GM21717 (cell line): ENCODE measurements around the gene ZNF670.
"Not testable (repeated sequence)": the region's sequence is repeated elsewhere in the genome, so short reads cannot be mapped to it uniquely, and the experiment has no call there.

ENCODE experiments used
- ATAC-seq: cut with Tn5 transposase; IDR thresholded peaks from one replicate; pipeline ENCODE4 v1.9.1; 2021; ENCODE audit warnings: mild to moderate bottlenecking, moderate library complexity; ENCODE audit not compliant: unreplicated experiment

Gene ZNF670

DNA sequence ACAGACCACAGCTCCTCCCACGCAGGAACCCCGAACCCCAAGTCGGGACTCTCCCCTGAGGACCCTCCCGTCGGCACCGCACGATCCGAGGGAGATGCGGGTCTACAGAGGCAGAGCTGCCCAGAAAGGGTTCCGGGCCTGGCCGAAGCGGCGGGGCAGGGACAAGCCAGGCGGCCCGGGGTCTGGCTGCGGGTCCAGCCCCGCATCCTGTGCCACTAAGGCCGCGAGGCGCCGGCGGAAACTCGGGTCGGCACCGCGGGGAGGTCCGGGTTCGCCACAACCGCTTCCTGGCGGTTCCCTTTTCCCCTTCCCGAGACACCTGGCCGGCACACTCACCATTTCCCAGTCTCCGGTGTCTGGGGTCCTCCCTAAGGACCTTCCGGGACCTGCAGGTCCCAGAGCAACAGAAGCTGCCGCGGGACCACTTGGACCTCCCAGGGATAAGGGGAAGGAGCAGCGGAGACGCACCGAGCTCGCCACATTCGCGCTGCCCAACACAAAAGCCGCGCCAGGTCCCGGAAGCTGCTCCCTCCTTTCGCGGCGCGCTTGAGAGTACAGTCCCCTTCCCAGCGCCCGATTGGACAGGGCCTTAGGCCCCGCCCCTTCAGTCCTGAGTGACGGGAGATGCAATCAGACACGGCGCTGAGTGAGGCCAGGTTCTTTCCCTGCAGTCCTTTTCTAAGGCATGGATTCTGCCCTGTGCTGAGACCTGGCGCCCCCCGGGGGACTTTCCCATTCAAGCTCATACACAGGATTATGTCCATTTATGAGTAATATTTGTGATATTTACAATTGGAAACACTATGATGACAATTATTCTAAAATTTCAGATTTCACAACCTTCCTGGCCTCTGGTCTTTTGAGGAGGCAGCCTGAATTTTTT, at the start of gene ZNF670:
TSS of gene ZNF670 (minus strand) at position 554 of the 883 bp plus-strand sequence. CDS start at position 339, 215 bp downstream.
- ATAC-seq: peak; percentile 100

DNA sequence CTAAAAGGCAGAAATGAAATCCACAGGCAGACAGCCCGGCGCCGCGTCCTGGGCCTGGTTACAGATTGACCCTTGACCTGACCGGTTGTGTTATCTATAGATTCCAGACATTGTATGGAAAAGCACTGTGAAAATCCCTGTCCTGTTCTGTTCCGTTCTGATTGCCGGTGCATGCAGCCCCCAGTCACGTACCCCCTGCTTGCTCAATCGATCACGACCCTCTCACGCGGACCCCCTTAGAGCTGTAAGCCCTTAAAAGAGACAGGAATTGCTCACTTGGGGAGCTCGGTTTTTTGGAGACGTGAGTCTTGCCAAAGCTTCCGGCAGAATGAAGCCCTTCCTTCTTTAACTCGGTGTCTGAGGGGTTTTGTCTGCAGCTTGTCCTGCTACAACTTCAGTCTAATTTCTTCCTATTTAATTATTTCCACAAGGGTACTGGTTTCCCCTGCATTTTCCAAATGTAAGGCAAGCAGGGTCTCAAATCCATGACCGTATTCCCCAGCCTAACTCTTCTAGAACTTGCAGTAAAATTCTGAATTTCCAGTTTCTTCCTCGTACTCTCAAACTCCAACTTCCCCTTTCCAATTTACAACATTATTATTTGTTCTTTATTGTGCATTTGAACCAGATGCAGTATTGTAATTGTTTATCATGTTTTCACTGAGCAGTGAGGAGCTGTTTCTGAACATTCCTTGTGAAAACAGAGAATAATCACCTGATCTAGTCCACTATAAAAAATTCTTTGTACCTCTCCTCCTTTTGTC, 49.1 kb upstream of the ZNF670 start:
- ATAC-seq: not testable (repeated sequence)

DNA sequence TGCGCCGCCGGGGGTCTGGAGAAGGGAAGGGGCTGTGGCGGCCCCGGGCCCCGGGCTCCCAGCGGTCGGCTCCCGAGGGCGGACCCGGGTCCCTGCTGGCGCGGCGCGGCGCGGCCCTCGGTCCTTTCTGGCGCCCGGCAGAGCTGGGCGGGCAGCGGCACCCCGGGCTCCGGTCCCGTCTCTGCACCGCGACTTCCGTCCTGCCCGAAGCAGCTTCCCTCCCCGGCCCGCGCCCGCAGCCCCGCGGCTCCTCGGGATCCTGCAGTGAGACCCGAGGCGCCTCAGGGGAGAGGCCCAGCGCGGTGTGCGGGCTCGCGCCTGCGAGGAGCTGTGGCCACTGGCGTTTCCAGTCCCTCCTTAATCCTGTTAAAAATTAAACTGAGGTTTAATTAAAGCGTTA, 48.0 kb upstream of the ZNF670 start:
- ATAC-seq: peak; percentile 73

DNA sequence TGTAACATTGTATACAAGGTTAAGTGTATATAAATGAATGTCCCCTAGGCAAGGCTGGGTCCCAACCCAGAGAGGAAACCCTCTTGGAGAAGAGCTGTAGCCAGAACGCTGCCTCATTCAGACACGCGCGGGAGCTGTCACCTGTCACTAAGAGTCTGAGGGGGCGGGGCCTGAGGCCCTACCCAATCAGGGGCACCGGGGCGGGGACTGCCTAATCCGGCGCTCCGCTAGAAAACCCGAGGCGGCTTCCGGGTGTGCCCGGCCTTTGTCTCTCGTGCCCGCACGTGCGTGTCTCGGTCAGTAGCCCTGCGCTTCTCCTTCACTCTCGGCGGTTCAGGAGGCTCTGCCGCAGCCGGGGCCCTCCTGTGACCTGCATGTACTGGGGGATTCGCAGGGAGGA, 47.6 kb upstream of the ZNF670 start:
- peak; percentile 99 for ATAC-seq

DNA sequence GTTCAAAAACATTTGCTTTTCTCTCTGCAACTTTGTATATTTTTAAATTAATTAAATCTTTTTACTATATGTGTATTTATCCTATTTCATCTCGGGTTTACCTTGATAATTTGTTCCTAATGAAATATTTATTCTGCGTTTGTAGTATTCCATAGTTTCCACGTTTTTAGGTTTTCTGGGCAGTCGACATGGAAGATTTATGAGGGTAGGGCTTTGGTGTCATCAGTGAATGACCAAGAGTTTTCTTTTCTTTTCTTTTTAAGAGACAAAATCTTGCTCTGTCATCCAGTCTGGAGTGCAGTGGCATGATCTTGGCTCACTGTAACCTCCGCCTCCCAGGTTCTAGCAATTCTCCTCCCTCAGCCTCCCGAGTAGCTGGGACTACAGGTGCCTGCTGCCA, 42.8 kb upstream of the ZNF670 start:
- no peak for ATAC-seq

DNA sequence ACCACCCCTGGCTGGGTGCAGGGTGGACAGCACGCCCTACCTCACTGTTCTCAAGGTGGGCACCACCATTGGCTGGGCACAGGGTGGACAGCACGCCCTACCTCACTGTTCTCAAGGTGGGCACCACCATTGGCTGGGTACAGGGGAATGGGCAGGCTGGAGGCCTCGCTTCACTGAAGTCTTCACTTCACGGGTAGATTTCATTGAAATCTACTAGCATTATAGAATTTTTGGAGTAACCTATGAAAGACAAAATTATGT, 41.7 kb upstream of the ZNF670 start:
- not testable (repeated sequence) for ATAC-seq

DNA sequence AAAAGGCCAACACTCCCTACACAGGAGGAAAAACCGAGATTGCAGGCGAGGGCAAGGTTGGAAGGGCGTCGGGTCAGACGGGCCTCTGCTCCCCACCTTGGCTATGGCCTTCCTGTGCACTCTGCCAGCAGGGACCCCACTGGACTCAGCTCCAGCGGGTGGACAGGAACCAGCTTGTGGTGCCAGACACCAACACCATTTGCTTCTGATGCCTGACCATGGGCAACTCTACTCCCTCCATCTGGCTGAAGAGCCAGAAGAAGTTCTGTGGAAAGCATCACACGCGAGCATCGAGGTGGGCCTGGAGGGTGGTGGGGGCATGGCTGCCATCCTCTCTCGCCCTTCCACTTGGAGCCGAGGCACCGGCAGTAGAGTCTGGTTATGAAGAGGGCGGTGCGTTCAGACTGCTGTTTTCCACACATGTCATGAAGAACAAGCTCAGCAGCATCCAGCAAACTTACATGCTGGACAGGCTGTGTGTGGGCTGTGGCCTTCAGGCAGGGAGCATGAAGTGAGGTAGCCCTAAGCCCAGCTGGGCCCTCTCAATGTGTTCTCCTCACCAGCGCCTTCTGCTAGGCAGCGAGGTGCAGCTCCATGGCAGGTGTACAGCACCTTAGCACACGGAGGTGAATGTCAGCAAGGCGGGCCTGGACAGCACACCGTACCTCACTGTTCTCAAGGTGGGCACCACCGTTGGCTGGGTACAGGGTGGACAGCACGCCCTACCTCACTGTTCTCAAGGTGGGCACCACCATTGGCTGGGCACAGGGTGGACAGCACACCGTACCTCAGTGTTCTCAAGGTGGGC, 41.2 kb upstream of the ZNF670 start:
- ATAC-seq: no peak

DNA sequence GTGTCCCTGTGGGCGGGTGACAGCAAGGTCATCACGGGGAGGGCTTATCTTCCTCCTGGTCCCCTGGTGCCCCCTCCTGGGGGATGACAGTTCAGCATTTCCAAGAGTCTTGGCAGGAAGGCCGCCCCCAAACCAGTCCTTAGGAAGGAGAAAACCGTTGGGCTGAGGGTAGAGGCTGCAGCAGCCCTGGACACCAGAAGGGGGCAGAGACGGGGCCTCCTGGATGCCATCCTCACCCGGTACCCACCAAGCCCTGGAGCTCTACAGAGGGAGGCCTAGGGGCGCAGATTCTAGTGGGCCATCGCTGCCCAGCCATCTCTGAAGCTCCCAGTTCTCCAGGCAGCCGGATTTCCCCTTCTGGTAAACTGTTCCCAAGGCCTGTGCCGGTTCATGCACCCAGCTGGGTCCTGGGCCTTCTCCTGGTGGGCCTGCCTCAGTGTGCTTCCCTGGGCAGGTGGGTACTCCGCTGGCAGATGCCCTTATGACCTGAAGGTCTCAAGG, 40.4 kb upstream of the ZNF670 start:
- ATAC-seq: no peak

DNA sequence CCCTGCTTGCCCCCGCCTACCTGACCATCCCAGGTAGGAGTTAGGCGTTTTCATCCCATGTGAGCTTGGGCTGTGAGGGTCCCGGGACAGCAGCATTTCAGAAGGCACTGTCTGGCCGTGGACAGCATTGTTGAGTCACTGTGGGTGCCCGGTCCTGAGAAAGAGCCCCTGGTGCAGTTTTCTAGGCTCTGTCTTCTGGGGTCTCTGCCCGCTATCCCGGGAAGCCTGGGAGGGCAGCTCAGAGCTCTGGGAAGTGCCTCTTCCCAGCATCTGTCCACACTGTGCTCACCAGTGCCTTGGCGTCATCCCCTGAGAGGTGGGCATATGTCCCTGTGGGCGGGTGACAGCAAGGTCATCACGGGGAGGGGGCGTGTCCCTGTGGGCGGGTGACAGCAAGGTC, 36.9 kb upstream of the ZNF670 start:
- no peak for ATAC-seq

DNA sequence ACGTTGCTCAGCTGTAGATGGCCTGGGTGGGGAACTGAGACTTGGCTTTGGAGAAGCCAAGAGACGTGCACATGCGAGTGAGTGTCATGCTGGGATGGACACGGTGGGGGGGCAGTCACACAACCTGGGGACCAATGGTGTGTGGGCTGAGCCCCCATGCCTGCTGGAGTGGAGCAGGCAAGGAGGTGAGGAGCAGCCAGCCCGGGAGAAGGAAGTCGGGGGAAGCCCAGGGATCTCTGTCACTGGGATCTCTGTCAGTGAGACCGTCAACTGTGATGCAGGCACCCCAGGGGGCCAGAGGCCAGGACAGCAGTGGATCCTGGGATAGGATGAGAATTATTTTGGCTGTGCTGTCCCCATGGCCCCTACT, 36.5 kb upstream of the ZNF670 start:
- no peak for ATAC-seq

DNA sequence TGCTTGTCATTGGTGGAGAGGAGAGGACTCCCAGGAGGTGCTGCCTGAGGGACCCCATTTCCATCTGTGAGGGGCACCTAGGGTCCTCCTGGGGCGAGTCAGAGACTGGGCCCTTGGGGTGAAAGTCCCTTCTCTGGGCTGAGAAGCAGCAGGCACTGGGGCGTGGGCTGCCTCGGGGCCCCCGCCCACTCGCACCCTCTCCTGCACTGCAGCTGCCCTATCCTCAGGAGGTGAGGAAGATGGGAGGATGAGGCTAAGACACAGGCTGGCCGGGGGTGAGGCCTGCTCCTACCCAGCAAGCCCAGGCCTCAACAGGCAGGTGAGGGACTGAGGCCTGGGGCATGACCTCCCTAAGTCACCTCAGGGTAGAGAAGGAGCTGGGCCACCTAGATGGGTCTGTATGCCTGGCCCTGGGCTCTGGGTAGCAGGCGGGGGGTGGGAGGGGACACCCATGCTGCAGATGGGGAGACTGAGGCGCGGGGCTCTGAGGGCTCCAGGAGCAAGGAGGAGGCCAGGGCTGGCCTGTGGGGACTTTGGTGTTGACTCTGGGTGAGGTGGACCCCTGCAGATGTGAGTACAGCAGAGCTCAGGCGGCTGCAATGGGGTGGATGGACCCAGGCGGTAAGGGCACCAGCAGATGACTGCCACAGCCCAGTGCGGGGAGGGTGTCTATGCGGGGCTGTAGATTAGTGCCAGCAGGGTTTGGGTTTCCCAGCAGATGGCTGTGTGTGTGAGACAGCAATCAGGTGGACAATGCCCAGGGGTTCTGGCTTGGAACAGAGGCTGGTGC, 35.9 kb upstream of the ZNF670 start:
- ATAC-seq: no peak

DNA sequence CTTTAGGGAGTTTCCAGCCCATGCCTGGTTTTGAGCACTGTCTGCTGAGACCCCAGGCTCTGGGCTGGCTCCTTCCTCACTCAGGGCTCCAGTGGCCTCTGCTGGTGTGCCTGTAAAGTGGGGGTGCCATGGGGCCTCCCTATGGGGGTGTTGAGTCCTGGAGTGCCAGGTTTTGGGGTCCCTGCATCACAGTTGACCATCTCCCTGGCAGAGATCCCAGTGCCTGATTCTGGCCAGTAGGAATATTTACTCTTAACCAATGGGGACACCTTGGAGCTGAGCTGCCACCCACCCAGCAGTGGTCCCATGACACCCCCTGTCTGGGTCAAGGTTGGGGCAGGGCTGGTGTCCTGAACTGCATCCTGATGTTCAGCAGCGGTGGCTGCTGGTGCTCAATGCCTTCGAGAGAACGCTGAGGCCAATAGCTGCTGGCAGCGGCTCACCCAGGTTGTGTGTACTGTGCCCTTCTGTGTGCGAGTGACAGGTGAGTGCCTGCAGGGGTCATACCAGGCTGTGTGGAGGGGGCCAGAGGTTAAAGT, 35.2 kb upstream of the ZNF670 start:
- ATAC-seq: no peak

DNA sequence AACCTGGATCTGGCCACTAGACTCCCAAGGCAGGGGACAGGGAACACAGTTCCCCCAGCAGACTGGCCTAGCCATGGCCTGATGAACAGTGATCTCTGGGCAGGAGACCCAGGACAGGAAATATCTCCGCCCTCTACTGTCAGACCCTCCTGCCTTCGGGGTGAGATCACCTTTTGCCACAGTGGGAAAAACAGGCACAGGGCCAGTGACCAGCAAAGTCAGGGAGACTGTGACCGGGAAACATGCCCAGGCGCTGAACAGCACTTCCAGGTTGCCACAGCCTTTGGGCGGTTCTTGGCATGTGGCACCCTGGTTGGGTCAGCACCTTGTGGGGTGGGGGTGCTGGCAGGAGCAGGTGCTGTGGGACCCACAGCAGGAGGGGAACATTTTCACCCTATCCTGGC, 34.5 kb upstream of the ZNF670 start:
- ATAC-seq: no peak

DNA sequence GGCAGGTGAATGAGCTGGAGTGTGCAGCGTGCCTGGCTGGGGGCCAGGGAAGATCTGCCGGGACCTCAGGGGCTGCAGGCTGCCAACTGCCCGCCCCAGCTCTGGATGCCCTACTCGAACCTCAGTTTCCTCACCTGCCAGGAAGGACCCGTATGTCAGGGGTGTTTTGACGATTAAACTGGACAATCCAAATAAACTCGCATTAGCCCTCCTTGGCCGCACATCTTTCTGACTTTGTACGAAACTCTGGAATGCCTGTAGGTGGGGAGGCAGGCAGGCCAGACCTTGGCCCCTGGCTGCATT, 33.8 kb upstream of the ZNF670 start:
- ATAC-seq: no peak

DNA sequence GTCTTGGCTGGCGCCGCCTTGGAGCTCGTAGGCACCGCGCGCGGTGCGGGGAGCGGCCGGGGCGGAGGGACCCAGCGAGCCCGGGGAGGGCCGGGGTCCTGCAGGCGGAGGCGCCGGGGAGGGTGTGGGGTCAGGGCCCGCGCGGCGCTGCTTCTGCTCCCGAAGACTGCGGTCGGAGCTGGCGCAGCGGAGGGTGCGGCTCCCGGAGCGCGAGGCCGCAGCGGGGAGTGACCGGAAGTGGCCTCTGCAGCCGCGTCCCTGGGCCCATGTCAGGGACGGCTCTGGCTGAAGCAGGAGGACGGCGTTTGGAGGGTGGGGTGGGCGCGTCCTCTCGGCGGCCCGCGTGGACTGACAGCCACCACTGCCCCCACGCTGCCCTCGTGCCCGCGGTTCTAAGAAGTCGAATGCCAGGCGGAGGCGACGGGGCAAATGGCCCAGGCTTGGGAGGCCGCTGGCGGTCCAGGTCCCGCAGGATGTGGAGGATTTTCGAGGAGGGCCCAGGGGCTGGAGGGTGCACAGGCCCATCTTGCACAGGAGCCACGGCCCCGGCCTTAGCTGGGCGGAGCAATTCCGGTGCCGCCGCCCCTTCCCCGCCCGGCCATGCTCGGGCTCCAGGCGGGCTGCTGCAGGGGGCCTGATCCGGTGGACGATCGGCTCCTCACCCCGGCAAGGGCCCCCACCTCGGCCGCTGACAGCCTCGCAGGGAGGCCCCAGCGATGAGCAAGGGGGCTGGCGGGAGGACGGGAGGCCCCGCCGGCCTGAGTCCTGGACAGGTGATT, 33.3 kb upstream of the ZNF670 start:
- ATAC-seq: no peak

DNA sequence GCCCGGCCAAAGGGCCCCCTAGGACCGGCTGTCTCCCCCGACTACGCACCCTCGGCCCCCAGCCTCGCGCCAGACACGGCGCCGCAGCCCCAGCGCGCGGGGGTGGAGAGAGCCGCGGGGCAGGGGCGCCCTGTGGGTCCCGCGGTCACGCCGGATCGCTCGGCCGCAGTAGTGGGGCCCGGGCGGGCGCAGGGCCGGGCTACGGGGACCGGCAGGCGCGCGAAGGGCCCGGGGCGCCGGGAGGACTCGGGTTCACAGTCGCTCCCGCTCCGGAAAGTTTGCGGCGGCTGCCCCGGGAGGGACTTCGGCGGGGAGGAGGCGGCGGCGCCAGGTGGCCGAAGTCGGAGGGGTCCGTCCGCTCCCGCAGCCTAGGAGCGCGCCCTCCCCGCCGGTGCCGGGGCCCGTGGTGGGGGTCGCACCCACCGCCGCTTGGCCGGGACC, 32.7 kb upstream of the ZNF670 start:
- ATAC-seq: no peak

DNA sequence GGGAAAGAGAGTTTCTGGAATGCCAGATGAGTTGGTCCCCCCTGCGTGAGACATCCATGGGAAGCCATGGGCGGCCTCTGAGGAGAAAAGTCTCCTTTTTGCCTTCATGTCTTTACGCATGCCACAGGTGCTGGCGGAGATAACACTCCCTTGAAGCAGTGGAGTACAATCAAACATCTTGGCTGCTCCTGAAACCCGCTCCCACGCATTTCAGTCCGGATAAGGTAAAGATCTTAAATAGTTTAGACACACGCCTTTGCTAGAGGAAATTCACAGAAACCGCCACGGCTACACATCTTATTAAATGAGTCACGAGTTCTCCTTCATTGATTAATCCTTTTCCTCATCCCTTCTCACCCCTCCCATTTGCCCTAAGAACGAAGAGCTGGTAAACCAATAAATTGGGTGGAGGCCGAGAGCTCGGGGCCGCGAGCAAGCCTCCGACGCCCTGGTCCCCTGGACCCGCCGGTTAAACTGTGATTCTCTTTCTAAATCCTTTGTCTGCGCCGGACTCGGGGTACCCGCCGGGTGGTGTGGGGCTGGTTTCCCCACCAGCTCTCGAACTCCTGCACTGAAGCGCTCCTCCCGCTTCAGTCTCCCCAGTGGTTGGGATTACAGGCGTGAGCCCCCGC, 32.1 kb upstream of the ZNF670 start:
- no peak for ATAC-seq

DNA sequence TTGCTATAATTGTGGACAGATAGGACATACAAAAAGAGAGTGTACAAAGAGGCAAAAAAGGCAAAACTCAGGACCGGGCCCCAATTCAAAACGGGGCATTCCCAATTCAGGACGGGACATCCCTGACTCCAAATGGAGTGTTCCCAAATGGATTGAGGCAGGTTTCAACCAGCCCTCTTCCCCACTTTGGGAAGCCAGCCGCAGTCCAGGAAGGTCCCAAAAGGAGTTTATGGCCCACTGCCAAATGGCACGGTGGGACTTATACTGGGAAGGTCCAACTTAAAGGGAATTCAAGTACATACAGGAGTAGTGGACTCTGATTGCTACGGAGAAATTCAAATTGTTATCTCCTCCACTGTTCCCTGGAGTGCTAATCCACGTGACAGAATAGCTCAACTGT, 29.1 kb upstream of the ZNF670 start:
- no peak for ATAC-seq

DNA sequence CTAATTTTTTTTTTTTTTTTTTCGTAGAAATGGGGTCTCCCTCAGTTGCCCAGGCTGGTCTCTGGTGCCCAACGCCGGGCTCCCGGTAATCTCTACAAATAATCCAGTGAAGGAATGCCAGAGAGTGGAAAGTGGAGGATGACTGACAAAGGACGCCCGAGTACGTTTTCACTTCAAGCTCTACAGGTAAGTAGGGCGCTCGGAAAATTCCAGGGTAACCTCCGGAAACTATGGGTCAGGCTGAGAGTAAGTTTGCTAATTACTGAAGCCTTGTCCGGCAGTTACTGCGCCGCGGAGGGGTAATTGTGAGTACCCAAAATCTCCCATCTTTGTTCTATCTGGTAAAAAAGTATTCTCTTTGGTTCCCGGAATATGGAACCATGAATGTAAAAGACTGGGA, 27.4 kb upstream of the ZNF670 start:
- no peak for ATAC-seq
